OCI-LY3 (cell line): ENCODE results near the gene PHF10.

Experiments
- EZH2phosphoT487 ChIP-seq: fragments of 200-600 bp; shearing (Covaris generic); IDR thresholded peaks from 2 replicates; pipeline ENCODE4 v1.6.1; 2018; ENCODE audit warnings: antibody characterized with exemption, mixed run types, low read depth
- TF ChIP-seq, protein P1 (sequence below): fragments of 200-600, 300-600 bp; sonication (generic); IDR thresholded peaks from 2 replicates; pipeline ENCODE4 v1.5.1; 2014; ENCODE audit warnings: antibody characterized with exemption, low read length, low read depth

DNA sequence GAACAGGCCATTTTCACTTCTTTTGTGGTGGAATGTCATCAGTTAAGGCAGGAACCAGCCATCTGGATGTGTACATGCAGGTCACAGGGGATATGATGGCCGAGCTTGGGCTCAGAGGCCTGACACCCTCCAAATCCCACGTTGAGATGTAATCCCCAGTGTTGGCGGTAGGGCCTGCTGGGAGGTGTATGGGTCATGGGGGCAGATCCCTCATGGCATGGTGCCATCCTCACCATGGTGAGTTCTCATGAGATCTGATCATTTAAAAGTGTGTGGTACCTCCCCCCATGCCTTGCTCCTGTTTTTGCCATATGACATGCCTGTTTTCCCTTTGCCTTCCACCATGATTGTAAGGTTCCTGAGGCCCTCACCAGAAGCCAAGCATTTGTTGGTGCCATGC, 49.3 kb downstream of the PHF10 start:
- TF ChIP-seq, protein P1, sequence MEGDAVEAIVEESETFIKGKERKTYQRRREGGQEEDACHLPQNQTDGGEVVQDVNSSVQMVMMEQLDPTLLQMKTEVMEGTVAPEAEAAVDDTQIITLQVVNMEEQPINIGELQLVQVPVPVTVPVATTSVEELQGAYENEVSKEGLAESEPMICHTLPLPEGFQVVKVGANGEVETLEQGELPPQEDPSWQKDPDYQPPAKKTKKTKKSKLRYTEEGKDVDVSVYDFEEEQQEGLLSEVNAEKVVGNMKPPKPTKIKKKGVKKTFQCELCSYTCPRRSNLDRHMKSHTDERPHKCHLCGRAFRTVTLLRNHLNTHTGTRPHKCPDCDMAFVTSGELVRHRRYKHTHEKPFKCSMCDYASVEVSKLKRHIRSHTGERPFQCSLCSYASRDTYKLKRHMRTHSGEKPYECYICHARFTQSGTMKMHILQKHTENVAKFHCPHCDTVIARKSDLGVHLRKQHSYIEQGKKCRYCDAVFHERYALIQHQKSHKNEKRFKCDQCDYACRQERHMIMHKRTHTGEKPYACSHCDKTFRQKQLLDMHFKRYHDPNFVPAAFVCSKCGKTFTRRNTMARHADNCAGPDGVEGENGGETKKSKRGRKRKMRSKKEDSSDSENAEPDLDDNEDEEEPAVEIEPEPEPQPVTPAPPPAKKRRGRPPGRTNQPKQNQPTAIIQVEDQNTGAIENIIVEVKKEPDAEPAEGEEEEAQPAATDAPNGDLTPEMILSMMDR = no peak
- TF ChIP-seq EZH2phosphoT487 = no peak
